M059J (cell line): ENCODE results near the gene UNC93A. TPM values are rescaled to one million over a fixed set of nuclear protein-coding genes. Genes with fewer than 3 reads are reported as not detected.
"Not testable (repeated sequence)": the region's sequence is repeated elsewhere in the genome, so short reads cannot be mapped to it uniquely, and the experiment has no call there.

ENCODE experiments used
- DNase-seq: peaks from one replicate; pipeline ENCODE4 v3.0.0-alpha.2; 2012; ENCODE audit warnings: low read depth
- total RNA-seq: library from RNA; depleted of rRNA; stranded (reverse); fragments of >200 nt; shearing (Covaris generic); gene quantifications from 2 replicates; pipeline ENCODE4 v1.2.3, GENCODE V29; 2014

The UNC93A gene
- total RNA-seq, 1 experiment from 2014 or later, result not detected

DNA sequence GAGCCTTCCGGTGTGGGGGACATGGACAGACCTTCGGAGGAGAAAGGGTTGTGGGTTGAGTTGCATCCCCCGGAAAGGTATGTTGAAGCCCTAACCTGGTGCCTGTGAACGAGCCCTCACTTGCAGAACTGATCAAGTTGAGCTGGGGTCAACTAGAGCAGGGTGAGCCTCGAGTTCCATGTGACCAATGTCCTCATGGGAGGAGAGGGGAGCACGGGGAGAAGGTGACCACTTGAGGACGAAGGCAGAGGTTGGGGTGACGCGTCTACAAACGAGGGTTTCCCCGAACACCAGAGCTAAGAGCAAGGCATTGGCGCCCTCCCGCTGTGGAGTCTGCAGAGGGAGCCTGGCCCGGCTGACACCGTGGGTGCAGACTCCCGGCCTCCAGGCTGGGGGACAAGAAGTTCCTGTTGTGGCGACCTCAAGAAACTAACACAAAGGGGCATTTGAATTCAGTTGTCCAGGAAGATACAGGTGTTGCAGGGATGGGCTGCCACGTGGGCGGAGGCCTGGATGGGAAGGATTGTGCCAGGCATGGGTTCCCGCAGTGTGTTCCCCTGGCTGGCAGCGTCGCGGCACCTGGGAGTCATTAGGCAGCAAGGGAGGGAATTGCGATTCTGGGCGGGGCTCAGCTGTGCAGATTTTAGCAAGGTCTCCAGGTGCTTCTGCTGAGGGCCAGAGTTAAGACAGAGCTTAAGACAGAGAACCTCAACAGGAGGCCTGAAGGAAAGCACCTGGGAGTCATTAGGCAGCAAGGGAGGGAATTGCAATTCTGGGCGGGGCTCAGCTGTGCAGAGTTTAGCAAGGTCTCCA lies 20.4 kb upstream of the UNC93A start:
- no peak for DNase-seq

DNA sequence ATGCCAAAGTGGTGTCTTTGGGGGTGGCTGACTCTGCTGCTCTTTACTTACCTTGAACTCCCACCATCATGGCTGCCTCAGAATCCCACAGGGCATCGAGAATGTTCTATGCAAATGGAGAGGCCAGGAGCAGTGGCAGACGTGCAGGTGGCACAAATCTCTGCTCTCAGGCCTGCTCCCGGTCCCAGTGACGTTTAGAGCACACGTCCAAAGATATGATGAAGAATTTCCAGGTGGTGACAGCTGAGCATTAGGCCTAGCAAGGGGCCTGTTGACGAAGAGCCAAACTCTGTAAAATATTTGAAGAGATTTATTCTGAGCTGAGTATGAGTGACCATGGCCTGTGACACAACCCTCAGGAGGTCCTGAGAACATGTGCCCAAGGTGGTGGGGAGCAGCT lies 19.0 kb upstream of the UNC93A start:
- DNase-seq, result no peak

DNA sequence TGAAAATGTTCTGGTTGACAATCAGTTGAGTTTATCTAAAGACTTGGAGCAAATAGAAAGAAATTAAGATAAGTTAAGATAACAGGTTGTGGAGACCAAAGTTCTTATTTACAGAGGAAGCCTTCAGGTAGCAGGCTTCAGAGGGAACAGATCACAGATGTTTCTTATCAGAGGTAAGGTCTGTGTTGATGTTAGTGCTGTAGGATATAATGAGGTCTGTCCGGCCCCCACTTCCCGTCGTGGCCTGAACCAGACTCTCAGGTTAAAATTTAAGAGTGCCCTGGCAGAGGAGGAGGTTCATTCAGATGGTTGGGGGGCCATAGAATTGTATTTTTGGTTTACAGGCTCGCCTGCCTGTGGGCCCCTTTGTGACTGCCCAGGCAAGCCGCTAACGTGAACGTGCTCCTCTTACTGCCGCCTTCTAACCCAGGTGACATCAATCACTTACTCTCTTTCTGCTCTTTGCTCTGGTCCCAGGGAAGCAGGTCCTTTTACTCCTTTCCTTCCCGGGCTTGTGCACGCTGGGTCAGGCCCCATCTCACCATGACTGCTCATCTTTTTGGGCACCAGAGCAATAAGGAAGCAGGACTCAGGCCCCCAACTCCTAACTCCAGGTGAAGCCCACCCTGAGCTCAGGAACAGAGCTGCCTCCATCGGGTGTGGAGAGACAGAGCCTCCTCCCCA lies 18.3 kb upstream of the UNC93A start:
- DNase-seq, result no peak

DNA sequence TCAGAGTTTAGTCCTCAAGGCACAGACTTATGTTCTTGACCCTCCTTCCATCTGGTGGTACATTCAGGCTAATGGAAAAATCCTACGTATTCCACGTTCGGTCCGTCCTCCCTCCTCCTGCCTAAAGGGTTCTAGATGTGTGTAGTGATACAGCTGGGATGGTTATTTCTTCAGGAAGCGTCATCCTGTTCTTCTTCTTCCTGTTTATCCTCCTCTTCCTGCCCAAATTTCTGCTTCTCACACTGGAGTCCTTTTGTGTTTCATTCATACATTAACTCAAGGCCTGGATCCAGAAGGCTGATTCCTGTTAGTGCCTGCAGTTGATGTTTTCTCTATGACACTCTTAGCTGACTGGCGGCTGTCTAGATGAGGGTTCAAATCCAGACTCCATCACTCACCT lies 16.8 kb upstream of the UNC93A start:
- no peak for DNase-seq

DNA sequence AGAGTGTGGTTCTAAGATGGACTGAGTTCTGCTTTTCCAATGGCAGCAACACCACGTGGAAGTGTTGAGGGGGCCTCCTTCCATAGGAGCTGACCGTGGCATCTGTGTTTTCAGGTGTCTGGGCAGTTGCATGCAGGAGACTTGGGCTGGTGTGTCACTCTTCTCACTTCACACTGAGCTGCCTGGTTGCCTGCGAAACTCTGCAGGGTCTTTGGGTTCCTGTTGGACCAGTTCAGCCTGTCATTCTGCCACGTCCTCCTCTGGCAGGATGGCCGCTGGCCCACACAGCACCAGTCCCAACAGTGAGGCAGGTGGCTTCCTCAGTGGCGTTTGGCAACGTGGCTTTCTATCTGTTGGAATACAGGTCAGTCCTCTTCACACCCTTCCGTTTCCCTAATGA lies 16.1 kb upstream of the UNC93A start:
- no peak for DNase-seq

DNA sequence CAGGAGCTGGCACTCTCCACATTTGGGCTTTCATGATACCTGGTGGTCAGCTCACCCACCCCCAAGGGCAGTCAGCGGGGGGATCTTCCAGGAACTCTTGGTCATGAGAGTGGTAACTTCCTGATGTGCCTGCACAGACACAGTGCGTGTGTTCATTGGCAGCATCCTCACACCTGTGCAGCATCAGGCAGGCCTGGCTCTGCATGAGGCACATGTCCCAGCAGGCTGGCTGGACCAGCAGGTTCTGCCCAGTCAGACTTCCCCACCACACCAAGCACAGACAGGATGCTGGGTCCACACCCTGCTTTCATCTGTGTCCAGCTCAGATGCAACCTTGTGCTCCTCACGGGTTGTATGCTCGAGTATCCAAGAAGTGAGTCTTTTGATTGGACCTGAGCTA lies 15.7 kb upstream of the UNC93A start:
- DNase-seq, result no peak

DNA sequence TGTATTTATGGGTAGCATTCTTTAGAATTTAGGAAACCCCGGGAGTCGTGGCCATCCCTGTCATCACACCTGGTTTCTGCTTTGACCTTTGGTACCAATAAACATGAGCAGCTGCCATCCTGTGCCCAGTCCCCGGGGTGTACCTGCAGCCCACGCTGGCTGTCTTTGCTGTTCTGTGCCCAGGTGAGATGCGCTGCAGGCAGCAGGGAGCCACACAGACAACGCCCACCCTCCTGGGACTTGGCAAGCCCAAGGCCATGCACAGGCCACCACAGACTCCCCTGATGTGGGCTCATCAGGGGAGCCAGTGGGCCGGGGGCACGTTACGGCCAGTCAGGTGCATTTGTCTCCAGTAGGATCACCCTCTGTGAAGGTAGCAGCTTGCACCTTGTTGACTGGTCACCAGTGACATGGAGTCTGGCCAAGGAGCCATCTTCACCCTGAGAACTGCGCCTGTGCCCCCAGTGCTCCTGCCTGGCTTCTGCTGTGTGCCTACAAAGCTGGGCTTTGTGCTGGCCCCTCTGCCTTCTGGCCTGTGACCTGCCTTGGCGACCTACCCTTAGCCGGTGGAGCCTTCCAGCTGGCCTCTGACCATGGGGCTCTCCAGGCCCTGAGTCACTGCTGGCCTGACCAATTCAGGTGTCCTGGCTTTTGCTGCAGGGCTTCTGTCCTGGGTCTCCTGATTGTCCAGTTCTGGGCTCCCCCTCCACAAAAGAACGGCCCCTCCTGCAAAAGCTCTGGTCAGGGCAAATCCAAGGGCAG lies 14.2 kb upstream of the UNC93A start:
- no peak for DNase-seq

DNA sequence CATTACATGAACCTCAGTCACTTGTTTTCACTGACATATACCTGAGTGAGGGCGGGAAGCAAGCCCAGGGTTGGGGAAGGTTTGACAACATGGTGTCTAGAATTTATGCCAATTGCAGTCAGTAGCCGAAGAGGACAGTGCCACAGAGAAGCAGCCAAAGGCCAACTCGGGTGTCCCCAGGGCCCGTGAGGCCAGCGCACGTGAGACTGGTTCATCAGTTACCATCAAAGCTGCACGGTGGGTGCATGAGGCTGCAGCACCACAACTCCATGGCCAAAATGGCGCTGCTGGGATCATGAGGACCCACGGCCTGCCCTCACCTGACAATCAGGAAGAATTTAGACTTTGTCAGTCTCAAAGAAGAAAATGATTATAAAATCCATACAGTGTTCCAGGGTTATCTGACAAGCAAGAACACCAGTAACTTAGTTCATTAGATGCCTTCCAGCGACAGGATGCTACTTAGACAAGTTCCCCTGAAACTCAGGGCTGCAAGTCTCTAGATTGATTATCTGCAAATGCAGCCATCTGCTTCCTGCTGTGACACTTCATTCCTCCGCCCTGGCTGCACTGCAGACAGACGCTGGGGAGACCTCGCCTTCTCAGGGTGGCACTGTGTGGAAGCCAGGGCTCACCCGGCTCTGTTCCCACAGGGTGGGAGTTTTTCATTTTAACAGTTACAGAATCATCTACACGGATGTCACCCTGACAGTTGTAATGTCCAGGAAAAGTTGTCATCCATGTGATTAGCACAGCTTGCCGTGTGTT lies 12.8 kb upstream of the UNC93A start:
- DNase-seq, result not testable (repeated sequence)

DNA sequence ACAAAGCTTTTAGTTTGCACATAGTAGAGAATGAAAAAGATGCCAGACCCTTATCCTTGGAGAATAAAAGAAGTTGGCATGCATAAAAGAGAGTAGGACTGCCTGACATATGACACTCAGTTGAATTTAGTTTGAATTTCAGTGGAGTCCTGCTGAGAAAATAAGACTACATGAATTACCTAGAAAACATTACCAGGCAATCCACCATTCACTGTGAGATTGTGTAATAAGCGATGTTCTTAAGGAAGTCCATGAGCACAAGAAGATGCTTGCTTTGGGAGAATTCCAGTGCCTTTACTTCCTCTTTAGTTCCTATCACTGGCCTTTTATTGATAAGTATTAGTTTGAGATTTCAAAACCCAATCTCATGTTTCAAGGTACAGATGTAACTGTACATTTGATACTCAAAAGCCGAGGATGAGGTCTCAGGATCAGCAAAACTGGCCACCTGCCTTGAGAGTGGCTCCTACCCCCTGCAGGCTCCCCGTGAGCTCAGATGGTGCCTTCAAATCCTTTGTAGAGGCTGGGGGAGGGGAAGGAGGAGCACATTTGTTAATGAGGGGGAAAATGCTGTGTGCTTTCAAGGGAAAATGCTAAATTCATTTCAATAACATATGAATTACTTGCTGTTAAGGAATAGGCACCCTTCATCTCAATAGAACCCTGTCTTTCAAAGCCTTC lies 11.2 kb upstream of the UNC93A start:
- DNase-seq, result no peak

DNA sequence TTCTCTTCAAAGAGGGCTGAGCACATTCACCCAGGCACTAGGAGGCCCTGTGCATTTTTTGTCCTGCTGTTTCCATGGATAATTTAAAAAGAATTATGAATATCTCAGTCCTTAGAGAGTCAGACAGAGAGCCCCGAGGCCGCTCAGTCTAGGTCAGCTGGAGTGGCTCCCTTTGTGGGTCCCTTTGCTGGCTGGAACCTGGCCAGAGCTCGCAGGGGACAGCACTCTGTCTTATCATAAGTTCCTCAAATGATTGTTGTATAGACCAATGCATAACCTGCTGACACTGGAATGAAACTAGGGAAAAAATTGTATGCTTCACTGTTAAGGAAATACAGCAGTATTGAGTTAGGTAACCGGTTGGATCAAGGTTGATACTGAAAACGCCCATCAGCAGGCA lies 10.6 kb upstream of the UNC93A start:
- DNase-seq, result not testable (repeated sequence)

DNA sequence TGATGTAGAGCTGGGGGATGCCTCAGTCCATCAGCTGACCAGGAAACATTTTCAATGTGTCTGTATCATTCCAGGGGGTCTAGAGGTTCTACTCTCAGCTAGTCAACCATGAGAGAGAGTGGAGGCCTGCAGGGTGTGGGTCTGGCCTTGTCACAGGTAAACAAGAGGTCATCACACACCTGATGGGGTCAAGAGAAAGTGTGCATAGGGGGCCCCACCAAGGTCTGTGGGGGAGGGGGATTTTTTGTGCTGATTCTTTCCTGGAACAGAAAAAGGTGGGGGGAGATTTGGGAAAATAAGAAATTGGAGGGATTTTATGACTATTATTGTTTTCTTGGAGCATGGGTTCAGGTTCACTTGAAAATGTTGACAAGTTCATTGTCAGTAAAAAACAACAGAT lies 8.9 kb upstream of the UNC93A start:
- DNase-seq, result no peak

DNA sequence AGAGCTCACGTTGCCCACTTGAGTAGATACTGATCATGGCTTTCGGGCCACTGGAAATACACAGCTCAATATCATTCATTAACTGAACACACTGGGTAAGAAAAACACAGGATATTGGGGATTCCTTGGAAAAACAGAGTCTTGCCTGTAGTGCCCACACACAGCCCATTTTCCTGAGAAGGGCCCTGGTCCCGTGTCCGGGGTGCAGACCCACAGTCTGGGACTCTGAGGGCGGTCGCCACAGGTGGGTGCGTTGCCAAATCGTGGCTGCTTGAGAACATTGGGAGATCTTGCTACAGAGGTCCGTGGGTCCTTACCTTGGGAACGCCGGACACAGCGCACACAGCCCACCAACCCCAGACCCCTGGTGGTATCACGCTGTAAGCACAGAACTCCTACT lies 6.5 kb upstream of the UNC93A start:
- not testable (repeated sequence) for DNase-seq

DNA sequence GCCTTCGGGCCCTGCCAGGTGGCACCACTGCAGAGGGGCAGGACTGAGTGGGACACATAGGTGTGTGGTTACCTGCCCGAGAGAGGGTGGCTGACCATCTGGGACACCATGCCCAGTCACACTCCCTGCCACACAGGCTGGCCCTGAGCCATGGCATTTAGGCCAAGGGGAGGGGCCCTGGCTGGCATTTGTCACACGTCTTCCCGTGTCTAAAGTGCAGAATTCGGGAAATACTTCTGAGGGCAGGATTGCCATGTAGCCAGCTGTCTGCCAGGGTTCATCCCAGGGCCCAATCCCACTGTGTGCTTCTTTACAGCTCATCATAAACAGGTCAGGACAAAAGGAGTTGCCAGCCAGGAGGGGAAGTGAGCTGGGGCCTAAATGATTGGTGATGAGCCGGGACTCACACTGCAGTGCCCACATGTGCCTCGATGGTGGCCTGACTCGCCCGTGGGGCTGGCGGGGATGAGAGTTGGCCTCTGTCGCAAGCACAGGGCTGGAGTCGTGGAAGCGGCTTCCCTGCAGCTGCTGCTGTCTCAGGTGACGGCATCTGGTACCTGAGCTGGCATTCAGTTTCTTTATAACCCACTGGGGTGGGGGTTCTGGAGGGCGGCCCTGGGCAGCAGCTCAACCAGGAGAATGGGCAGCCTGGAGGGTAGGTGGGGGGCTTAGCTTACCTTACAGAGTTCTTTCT lies 5.9 kb upstream of the UNC93A start:
- DNase-seq, result no peak

DNA sequence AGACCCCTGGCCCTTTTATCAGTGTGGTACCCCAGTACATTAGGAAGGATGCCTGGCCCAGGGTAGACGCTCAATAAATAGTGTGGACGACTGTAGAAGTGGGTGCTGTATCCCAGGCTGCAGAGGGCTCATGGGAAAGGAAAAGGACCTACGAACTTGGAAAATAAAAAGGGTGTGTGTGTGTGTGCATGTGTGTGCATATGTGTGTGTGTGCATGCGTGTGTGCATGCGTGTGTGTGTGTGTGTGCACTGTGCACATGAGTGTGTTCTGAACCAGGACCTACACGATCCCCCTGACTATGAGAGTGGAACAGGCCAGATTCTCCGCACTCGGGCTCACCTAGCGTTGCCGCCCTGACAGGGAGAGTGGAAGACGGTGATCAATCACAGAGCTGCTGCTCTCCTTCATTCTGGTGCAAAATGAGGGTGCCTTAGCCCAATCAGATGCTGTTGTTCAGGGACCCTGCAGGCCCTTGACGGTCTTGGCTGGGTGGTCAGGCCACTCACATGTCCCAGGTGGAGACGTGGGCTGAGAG lies 3.5 kb upstream of the UNC93A start:
- DNase-seq, result no peak

DNA sequence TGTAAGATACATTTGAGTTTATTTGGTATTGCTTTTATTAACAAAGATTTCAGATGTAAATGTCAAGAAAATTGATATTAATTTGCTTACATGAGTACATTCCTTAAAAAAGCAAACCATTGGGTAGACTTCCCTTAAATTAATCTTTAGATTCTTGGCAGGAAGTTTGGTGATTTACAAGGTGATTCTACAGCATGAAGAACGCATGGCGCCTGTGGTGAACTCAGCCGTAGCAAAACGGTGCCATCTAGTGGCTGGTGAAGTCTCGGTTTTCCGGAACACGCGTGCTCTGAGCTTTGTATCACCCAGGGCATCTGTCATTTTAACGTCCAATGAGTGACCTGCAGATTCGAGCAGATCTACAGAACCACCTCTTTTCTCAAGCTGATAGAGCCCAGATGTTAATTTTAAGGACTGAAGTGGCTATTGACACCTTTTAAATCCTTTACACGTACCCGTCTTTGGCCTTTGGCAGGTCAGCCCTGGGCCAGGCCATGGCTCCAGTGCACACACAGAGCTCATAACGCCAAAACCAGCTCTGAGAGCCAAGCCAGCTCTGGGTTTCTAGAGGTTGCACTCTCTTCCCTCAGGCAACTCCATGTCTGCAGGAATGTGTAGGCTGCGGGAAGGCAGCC lies 2.4 kb upstream of the UNC93A start:
- DNase-seq, result peak; percentile 7

DNA sequence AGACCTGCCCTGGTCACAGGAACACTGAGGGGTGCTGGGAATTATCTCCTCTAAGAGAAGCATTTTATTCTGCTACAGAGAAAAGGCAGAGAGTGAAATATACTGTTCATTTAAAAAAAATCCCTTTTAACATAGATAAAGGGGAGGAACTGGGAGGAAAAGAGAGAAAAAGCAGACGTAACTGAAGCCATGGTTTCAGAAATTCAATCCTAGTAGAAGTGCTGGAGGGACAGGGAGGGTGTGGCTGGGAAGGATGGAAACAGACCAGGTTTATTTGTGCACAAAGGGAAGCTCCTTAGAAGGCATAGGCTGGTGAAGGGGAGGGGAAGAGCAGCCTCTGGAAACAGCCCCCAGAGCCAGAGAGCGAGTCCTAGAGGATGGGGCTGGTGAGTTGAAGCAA lies 1.8 kb upstream of the UNC93A start:
- DNase-seq, result not testable (repeated sequence)

DNA sequence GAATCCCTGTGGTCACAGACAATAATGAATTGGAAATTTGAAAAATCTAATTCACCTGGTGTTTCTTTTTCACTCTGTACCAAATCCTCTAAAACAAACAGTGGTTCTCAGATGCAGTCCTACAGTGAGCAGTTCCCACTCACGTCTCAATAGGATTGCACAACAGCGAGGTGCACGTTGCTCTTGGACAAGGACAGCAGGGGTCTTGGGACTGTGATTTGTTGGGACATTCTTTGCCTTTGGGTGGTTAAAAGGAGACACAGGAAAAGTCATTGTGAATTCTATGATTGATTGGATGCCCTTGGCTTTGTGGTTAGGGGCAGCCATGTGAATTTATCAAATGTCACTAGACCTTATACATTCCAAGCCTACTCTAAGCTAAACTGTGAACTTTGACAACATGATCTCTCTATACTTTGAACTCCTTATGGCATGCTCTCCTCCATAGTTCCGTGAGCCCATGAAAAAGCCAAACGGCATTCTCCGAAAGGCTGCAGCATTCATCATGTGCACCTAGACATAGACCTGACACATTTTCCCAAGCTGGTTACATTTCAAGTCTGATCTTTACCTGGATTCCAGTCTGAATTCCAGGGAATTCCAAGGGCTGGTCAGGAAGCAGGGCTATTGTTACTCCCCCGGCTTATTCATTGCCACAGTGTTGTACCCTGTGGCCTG lies 647 bp downstream of the UNC93A start:
- DNase-seq, result no peak

DNA sequence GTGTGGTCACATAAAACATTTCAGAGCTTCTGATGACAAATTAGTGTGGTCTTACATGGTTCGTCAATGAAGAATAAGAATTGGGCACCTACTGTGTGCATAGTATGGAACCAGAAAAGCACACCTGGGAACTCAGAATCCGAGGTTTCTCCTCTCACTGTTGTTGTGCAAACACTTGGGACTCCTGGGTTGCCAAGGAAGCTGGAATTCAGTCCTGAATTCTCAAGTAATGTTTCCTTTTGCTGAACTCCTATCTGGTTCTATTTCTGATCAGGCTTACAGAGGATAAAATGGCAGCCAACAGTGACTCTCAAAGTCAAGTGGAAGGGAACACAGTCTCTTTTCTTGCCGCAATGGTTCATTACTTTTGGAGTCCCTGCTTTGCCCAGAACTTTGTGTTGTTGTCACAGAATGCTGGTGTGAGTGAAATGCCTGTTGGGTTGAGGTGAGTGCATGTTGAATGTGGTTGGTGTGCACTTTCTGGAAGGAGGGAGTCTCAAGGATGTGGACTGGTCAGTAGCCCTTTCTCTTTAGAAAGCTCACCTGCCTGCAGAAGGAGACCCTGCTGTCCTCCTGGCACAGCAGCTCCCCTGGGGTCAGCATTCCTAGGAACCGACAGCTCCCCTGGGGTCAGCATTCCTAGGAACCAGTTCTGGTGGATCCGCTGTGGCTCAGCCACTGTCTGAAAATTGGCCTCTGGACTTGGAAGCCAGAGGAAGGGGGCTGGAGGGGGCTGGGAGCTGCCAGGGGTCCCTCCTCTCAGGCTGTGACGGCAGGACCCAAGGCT lies 1.4 kb downstream of the UNC93A start:
- no peak for DNase-seq
